ENCODE results near the gene MEGF10. TPM values are rescaled to one million over a fixed set of nuclear protein-coding genes. Genes with fewer than 3 reads are reported as not detected.

MEGF10 gene
- total RNA-seq, 3 donors from 2014 or later (not counting 1 experiment from before 2014, with no cell fraction given) = 1.4 TPM; not detected in 2

- Histone ChIP-seq H3K4me1 (ENCODE audit: control insufficient read depth, insufficient read depth, low read length) (no peaks in the 10 kb centered on the region), H3K36me3 (ENCODE audit: control insufficient read depth, insufficient read depth, low read length) (no peaks in the 10 kb centered on the region), H3K27me3 (ENCODE audit: control insufficient read depth, insufficient read depth, low read length) (no peaks in the 10 kb centered on the region), H3K9me3 (ENCODE audit: control insufficient read depth, insufficient read depth, low read length) (no peaks in the 10 kb centered on the region), H3K27ac (ENCODE audit: low read length) (no peak overlapping the region), H3K4me3 (ENCODE audit: low read length) (no peak overlapping the region)
- intact Hi-C loops (cut with micrococcal nuclease) = no loop called here
- no peak for DNase-seq
- 81% methylated on average over 2 of the region's 2 CpGs for WGBS (ENCODE audit: insufficient coverage)
- Mint-ChIP-seq H3K36me3 (no peaks in the 10 kb centered on the region), H3K4me1 (peaks cover 12 to 14% of the 10 kb centered on the region in 2 donors), H3K9me3 (no peaks in the 10 kb centered on the region), H3K27ac (no peak overlapping the region), H3K4me3 (no peak overlapping the region), H3K27me3 (ENCODE audit: low read depth in 2 of 2) (peaks cover 0 to 4% of the 10 kb centered on the region in 2 donors)
- TF ChIP-seq CTCF (IDR thresholded peaks at IDR 0.05) = no peak
- ATAC-seq = no peak
Observed at GRCh38 chr5:127398508-127398907, 107.9 kb downstream of the MEGF10 start.

GRCh38 chr5:127399068-127399467 lies 108.5 kb downstream of the MEGF10 start:
- H3K27ac ChIP-seq (ENCODE audit: low read length) = no peak overlapping the region
- Mint-ChIP-seq H3K36me3 (no peaks in the 10 kb centered on the region), H3K9me3 (no peaks in the 10 kb centered on the region), H3K27me3 (ENCODE audit: low read depth in 2 of 2) (peaks cover 0 to 4% of the 10 kb centered on the region in 2 donors), H3K4me3 (no peak overlapping the region), H3K4me1 (peaks cover 12 to 14% of the 10 kb centered on the region in 2 donors), H3K27ac (no peak overlapping the region)
- no peaks in the 10 kb centered on the region for H3K27me3 ChIP-seq (ENCODE audit: control insufficient read depth, insufficient read depth, low read length)
- no peaks in the 10 kb centered on the region for H3K4me1 ChIP-seq (ENCODE audit: control insufficient read depth, insufficient read depth, low read length)
- no peak overlapping the region for H3K4me3 ChIP-seq (ENCODE audit: low read length)
- no CpG with 5 or more reads among the region's 1 CpG for WGBS (ENCODE audit: insufficient coverage)
- DNase-seq (no peak), ATAC-seq (no peak)
- intact Hi-C loops (cut with micrococcal nuclease) = no loop called here
- H3K9me3 ChIP-seq (ENCODE audit: control insufficient read depth, insufficient read depth, low read length) = no peaks in the 10 kb centered on the region
- no peaks in the 10 kb centered on the region for H3K36me3 ChIP-seq (ENCODE audit: control insufficient read depth, insufficient read depth, low read length)
- no peak for TF ChIP-seq CTCF (IDR thresholded peaks at IDR 0.05)

GRCh38 chr5:127400539-127400938 lies 109.9 kb downstream of the MEGF10 start:
- H3K36me3 Mint-ChIP-seq = no peaks in the 10 kb centered on the region
- H3K27me3 ChIP-seq (ENCODE audit: control insufficient read depth, insufficient read depth, low read length) = no peaks in the 10 kb centered on the region
- H3K27ac ChIP-seq (ENCODE audit: low read length) = no peak overlapping the region
- DNase-seq (no peak), ATAC-seq (peak in 1 of 3 donors; percentile 45)
- intact Hi-C loops (cut with micrococcal nuclease) = no loop called here
- no peak overlapping the region for H3K4me3 ChIP-seq (ENCODE audit: low read length)
- no peaks in the 10 kb centered on the region for H3K9me3 ChIP-seq (ENCODE audit: control insufficient read depth, insufficient read depth, low read length)
- TF ChIP-seq CTCF (IDR thresholded peaks at IDR 0.05) = no peak
- H3K36me3 ChIP-seq (ENCODE audit: control insufficient read depth, insufficient read depth, low read length) = no peaks in the 10 kb centered on the region
- no peak overlapping the region for H3K4me3 Mint-ChIP-seq
- H3K9me3 Mint-ChIP-seq = no peaks in the 10 kb centered on the region
- H3K27ac Mint-ChIP-seq = no peak overlapping the region
- H3K27me3 Mint-ChIP-seq (ENCODE audit: low read depth in 2 of 2) = peaks cover 0 to 4% of the 10 kb centered on the region in 2 donors
- H3K4me1 Mint-ChIP-seq = peaks cover 12 to 14% of the 10 kb centered on the region in 2 donors
- H3K4me1 ChIP-seq (ENCODE audit: control insufficient read depth, insufficient read depth, low read length) = no peaks in the 10 kb centered on the region
- WGBS (ENCODE audit: insufficient coverage) = 0% methylated on average over 1 of the region's 1 CpG

GRCh38 chr5:127400946-127401670 lies 110.5 kb downstream of the MEGF10 start:
- no peak for ATAC-seq

More at GRCh38 chr5:127400946-127401670, 110.5 kb downstream of the MEGF10 start:
- Mint-ChIP-seq H3K4me1 (peaks cover 12 to 14% of the 10 kb centered on the region in 2 donors), H3K36me3 (no peaks in the 10 kb centered on the region), H3K27me3 (ENCODE audit: low read depth in 2 of 2) (peaks cover 0 to under 1% of the 10 kb centered on the region in 2 donors), H3K4me3 (no peak overlapping the region), H3K9me3 (no peaks in the 10 kb centered on the region), H3K27ac (no peak overlapping the region)
- Histone ChIP-seq H3K4me1 (ENCODE audit: control insufficient read depth, insufficient read depth, low read length) (no peaks in the 10 kb centered on the region), H3K4me3 (ENCODE audit: low read length) (no peak overlapping the region), H3K27me3 (ENCODE audit: control insufficient read depth, insufficient read depth, low read length) (no peaks in the 10 kb centered on the region), H3K36me3 (ENCODE audit: control insufficient read depth, insufficient read depth, low read length) (no peaks in the 10 kb centered on the region), H3K9me3 (ENCODE audit: control insufficient read depth, insufficient read depth, low read length) (no peaks in the 10 kb centered on the region), H3K27ac (ENCODE audit: low read length) (no peak overlapping the region)
- intact Hi-C loops (cut with micrococcal nuclease) = no loop called here
- 71% methylated on average over 2 of the region's 5 CpGs for WGBS (ENCODE audit: insufficient coverage)
- TF ChIP-seq CTCF (IDR thresholded peaks at IDR 0.05) = no peak
- DNase-seq = no peak
